Stimulated activated CD8-positive, alpha-beta memory T cell treated with anti-CD3 and anti-CD28 coated beads, Interleukin-4, amount 100 ng/mL, for 4 hours (primary cell): ENCODE data around the gene STK4.

Source experiments
- DNase-seq, 2 donors: peaks; one replicate each; pipeline ENCODE4 v3.0.0-alpha.2; 2020; ENCODE audit warnings: low read depth in 2 of 2, low spot score in 1 of 2

The STK4 gene

GRCh38 chr20:44952731-44953130, 13.6 kb upstream of the STK4 start:
- DNase-seq, result no peak

DNA sequence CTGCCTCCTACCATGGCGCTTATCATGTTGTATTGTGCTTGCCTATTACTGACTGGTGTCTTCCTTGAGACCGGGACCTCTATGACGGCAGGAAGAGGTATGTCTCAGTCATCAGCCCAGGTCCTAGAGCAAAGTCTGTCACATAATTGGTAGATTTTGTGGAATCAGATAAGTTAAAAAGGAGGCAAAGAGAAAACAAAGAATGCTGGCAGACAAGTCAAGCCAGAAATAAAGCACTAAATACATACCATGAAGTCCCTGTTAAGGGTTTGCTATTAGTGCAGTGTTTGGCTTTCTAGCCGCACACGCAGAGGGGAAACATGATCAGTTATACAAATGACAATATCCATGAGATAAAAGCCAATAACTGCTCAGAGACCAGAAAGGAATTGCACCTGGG, 12.1 kb upstream of the STK4 start:
- no peak for DNase-seq

DNA sequence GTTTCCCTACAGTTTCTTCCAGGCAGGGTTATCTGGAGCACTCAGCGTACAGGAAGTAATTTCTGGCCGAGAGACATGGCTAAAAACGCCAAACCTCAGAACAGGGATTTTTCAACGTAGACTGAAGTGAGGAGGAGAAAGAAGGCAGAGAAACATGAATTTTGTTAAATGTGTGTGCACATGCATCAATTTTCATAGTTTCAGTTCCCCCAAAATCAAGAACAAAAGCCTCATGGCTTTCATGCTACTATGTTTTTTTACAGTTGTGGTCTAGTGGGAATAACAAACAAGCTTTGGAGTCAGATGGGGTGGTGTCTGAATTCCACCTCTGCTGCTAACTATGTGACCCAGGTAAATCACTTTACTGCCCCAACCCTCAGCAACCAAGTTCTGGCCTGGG, 11.0 kb upstream of the STK4 start:
- DNase-seq, result no peak

GRCh38 chr20:44956410-44956809, 9.9 kb upstream of the STK4 start:
- DNase-seq, result no peak

GRCh38 chr20:44958276-44958675, 8.0 kb upstream of the STK4 start:
- DNase-seq, result no peak

DNA sequence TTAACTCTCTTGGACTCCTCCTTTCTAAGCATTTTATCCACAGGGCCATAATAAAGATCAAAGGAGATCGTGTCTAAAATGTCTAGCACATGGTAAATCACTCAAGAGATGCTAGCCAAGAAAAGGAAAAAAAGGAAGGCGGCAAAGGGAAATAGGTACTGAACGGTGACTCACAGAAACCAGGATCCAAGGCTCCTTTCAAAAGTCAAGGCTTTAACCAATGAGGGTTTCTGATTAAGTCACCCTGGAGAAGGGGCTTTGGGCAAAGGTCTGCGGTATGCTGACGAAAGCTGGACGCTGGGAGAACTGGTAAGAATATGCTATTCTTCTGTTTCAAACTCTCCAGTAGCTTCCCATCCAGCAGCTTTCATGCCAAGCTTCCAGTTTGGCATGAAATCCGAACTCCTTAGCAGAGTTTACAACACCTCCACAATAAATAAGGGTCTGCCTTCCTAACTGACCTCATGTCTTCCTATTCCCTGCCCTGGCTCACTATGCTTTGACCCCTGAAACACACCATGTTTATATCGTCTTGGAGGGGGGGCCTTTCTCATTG, 7.2 kb upstream of the STK4 start:
- DNase-seq, result no peak

- DNase-seq, result peak; percentile 51 to 66
Observed at GRCh38 chr20:44959638-44960102, 6.6 kb upstream of the STK4 start.

DNA sequence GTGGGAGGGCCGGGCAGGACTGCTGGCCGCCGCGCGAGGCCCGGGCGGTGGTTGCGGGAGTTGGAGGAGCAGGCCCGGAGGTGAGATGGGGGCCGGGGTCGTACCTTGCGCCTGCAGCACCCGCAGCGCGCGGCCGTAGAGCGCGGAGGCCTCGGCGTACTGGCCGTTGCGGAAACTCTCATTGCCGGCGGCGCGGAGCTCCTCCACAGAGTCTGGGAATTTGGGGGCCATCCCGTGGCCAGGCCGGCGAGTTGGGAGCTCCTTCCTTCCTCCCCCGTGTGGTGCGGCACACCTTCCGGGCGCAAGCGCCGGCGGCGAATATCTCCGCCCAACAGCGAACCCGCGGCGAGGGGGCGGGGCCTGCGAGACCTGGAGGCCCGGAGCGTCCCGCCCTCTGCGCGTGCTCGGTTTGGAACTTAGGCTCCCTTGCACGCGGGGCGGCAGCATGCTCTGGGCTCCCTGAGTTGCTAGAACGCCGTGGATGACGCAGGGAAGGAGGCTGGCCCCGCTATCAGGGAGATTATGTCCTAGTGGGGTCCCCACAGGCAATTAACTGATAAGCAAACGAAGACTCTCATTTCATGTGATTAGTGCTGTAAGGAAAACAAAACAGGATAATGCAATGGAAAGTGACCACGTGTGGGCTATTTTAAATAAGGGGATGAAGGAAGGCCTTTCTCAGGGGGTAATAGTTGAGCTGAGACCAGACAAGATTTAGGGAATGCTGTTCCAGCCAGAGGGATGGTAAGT, 6.0 kb upstream of the STK4 start, which contains the start of gene TOMM34:
Gene TOMM34 (minus strand): TSS at position 295 of the 750 bp plus-strand sequence. CDS start 64 bp downstream, at position 231.
- peak; percentile 91 to 92 for DNase-seq

DNA sequence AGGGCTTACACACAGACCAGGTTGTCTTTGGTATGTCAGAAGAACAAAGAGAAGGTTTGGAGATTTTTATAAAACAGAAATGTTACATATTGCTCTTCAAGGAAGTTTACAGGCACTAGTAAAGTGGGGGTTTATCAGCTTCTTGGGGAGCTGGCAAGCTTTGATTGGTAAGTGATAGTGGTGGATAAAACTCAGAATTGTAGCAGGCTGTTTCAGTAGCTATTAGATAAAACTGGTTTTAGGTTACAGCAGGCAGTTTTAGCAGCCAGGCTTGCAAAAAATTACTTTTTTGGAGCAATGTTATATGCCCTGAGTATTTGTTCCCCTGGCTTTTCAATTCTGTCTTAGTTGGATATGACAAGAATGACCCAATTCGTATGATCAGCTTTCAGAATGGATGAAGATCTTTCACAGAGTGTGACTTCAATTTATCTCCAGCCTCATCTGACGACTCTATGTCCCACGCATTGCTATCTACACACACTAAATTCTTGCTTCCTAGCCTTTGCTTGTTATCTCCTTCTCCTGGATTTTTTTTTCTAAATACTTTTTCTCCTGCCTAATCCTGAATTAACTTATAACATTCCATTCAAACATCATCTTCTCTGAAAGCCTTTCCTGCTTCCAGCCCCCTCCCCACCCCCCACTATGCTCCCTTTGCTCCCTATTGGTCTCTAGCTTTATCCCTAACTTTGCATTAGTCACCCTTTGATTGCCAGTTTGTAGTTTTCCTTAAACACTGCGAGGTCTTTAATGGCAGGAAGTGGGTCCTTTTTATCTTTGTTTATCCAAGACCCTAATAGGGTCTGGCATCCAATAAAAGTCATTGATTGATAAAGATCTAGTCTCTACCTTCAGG, 5.1 kb upstream of the STK4 start:
- DNase-seq, result no peak

GRCh38 chr20:44961870-44962267, 4.4 kb upstream of the STK4 start:
- DNase-seq, result no peak

DNA sequence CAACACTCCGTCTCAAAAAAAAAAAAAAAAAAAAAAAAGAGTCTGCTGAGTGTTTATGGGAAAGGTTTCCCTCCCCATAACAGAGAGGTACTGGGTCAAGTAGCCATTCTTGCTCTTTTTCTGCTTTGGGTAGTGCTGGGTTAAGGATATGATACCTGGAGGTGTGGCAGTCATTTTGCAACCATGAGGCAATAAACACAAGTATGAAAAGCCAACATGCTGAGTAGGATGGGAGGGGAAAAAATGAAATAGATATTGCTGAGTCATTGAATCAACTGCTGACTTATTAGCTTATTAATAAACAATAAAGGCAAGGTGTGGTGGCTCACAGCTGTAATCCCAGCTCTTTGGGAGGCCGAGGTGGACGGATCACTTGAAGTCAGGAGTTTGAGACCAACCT, 3.8 kb upstream of the STK4 start:
- DNase-seq, result no peak

DNA sequence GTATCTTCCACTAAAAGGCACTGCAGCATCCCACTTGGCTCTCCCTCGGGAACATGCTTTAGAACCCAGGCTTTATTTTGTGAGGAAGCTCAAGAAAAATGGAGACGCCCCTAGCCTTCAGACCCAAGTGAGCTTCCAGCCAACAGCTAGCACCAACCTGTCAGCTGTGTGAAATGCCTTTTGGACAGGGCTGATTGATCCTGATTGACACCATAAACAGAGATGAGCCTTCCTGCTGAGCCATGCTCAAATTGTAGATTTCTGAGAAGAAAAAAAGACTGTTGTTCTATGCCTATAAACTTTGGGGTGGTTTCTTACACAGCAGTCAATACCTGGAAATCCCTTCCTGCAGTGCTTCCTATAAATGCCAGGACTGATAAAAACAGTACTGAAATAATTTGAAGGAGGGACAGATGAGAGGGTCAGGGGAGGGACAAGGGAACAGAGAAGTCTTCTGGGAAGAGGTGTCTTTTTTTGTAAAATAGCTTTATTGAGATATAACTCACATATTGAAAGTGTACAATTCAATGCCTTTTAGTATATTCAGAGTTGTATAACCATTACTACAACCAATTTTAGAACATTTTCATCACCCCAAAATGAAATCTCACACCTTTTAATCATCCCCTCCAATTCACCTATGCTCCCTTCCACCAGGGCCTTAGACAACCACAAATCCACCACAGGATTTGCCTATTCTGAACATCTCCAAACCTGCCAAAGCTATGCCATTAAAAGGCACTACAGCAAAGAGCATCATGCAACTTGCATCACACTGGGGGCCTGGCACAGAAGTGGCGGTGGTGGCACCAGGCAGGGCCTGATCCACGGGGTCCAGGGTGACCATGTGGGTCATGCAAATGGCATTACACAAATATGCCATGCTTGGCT, 2.7 kb upstream of the STK4 start:
- no peak for DNase-seq

DNA sequence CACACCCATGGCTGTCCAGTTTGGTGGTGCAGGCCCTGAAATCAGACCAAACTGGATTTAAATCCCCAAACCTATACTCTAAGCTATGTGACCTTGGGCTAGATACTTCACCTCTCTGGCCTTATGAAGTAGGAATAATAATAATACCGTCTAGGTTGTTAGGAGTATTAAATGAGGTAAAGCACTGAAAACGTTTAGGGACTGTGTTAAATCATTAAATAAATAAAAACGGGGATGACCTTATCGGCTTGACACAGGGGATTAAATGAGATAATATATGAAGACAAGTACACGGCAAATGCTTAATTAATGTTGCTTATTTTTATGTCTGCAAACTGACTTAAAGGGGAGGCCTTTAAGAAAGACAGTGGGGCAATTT, 672 bp upstream of the STK4 start:
- no peak for DNase-seq

GRCh38 chr20:44967207-44967807, 995 bp downstream of the STK4 start:
- no peak for DNase-seq

DNA sequence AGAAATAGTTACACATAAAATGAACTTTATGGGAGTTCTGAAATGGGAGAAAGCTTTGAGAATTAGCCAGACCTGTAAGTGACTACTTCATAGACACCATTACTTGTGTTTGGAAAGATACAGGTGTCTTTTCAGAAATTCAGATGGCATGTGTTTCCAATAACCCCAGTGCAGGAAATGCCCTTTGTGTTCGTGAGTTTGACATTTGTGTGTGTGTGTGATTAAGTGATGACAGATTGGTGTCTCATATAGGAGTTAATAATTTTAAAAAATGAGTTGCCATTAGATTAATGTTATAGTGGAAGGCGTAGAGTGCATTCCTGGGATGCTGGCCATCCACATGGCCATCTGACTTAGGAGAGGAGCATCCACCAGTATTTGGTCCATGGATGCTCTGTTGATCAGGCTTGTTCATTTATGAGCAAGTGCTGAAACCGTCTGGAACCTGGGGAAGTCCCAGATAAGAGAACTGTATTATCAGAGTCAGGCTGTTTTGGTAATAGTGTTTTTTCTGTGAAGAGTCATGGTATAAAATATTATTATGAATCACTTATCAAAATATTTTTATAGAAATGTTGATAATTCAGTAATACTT, 3.1 kb downstream of the STK4 start:
- no peak for DNase-seq

GRCh38 chr20:44970243-44970757, 4.0 kb downstream of the STK4 start:
- DNase-seq, result no peak

DNA sequence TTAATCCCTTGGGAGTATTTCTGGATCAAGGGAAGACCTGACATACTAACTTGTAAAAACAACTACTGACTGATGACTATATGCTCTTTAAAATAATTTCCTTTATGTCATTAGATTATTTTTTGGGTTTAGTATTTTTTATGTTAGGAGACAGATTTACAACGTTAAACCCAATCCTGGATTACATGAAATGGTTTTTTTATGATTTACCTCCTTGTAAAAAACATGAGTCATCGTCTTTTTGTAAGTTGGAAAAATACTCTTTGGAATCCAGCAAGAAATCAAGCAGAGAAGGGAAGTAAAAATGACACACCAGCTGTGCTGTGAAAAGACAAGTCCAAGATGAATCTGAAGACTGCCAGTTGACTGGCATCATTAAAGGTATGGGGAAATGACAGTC, 6.7 kb downstream of the STK4 start:
- no peak for DNase-seq

DNA sequence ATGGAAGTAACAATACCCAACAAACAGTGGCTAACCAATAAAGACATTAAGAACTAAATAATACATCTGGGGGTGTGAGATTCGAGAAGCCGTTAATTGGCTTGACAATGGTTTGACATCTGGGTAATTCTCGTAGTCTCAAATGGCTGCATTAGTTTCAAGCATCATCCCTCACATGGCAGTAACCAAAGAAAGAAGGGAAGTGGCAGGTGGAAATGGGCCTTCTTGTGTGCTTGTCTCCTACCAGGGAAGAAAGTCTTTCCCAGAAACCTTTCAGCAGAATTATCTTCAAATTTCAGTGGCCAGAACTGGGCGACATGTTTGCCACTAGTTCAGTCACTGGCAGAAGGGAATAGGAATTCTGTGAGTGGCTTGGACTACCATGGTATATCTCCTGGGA, 10.4 kb downstream of the STK4 start:
- DNase-seq, result no peak

DNA sequence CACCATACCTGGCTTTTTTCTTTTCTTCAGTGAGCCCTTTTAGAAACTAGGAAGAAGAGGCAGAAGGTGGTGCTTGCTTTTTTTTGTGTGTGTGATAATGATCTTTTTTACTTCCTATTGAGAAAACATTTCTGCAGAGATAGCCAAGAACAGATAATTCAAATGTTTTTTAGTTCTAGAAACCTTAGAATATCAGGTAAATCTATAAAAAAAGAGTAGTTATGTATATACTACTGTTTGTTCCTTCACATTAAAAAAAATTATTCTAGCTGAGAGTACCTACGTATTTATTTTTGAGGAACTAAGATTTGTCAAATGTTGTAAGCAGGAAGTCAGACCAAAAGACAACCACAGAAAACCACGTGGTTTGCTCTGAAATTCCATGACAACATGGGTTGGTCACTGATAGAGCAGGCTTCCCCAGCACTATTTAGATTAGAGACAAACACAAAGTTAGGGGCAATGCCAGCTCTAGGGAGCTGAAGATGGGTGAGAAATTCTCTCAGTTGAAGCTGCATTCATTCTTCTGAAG, 12.8 kb downstream of the STK4 start:
- peak; percentile 52 to 56 for DNase-seq
